HG02642 (cell line): ENCODE measurements around the gene DAPK2.
A peak's percentile ranks its signal among the peaks of the same experiment; 100 is the strongest.

Experiments
- ATAC-seq: cut with Tn5 transposase; IDR thresholded peaks from one replicate; pipeline ENCODE4 v1.9.1; 2021; ENCODE audit warnings: mild to moderate bottlenecking; ENCODE audit not compliant: unreplicated experiment, poor library complexity

Gene DAPK2

GRCh38 chr15:64000183-64000951, 45.9 kb downstream of the DAPK2 start:
- no peak for ATAC-seq

GRCh38 chr15:63999177-63999576, 47.1 kb downstream of the DAPK2 start:
- ATAC-seq, result no peak

GRCh38 chr15:63998489-63998888, 47.8 kb downstream of the DAPK2 start:
- no peak for ATAC-seq

GRCh38 chr15:63997715-63998442, 48.4 kb downstream of the DAPK2 start:
- ATAC-seq, result no peak

GRCh38 chr15:63996794-63997357, 49.4 kb downstream of the DAPK2 start:
- no peak for ATAC-seq

GRCh38 chr15:63995789-63996188, 50.5 kb downstream of the DAPK2 start:
- ATAC-seq, result no peak

GRCh38 chr15:63994073-63994600, 52.1 kb downstream of the DAPK2 start:
- no peak for ATAC-seq

- no peak for ATAC-seq
Measured at GRCh38 chr15:63992300-63992699, 54.0 kb downstream of the DAPK2 start.

- ATAC-seq, result no peak
Measured at GRCh38 chr15:63991706-63992105, 54.6 kb downstream of the DAPK2 start.

GRCh38 chr15:63990454-63990853, 55.8 kb downstream of the DAPK2 start:
- no peak for ATAC-seq

GRCh38 chr15:63987796-63988378, 58.4 kb downstream of the DAPK2 start:
- no peak for ATAC-seq

GRCh38 chr15:63986751-63987341, 59.4 kb downstream of the DAPK2 start:
- ATAC-seq, result peak; percentile 69

GRCh38 chr15:63986185-63986680, 60.1 kb downstream of the DAPK2 start:
- ATAC-seq, result peak; percentile 18

GRCh38 chr15:63985221-63986184, 60.8 kb downstream of the DAPK2 start:
- no peak for ATAC-seq

- ATAC-seq, result no peak
Measured at GRCh38 chr15:63984331-63984730, 62.0 kb downstream of the DAPK2 start.

- ATAC-seq, result no peak
Measured at GRCh38 chr15:63983061-63983711, 63.1 kb downstream of the DAPK2 start.

- ATAC-seq, result no peak
Measured at GRCh38 chr15:63982381-63982854, 63.9 kb downstream of the DAPK2 start.

- no peak for ATAC-seq
Measured at GRCh38 chr15:63981596-63982320, 64.5 kb downstream of the DAPK2 start.
